ENCODE data around the gene SFTPB. TPM values are rescaled to one million over a fixed set of nuclear protein-coding genes. Genes with fewer than 3 reads are reported as not detected.
A peak's percentile ranks its signal among the peaks of the same experiment; 100 is the strongest.

SFTPB gene
- total and polyA plus RNA-seq, 2 donors, result 0.09 to 0.89 TPM

DNA sequence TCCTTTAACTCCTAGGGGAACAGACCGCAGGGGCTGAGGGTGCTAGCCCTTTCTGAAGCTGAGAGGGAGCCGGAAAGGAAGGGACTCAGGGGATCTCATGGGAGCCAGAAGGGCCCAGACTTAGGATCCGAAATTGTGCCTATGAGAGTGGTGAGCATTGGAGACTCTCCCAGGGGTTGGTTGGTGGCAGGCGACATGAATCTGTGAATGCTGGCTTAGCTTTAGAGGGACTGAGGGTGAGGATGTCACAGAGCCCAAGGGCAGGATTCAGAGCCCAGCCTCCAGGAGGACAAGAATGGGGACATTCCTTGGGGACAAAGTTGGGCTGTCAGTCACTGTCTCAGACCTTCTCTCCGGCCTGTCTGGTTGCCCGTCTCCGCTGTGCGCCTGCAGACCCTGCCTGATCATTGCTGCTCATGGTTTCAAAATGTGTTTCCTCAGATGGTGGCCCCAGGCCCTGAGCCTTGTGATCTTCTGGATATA lies 43.6 kb upstream of the SFTPB start:
- DNase-seq (ENCODE audit: low read depth in 6 of 9, low spot score in 9 of 9), result no peak
- Histone ChIP-seq H3K36me3 (ENCODE audit: control insufficient read depth in 2 of 2, insufficient read depth in 2 of 2, low read length in 1 of 2) (no peaks in the 10 kb centered on the region), H3K4me1 (ENCODE audit: control insufficient read depth in 2 of 2, insufficient read depth in 2 of 2, low read length in 2 of 2) (peaks cover 0 to 36% of the 10 kb centered on the region in 2 donors), H3K9me3 (ENCODE audit: control insufficient read depth in 2 of 2, insufficient read depth in 1 of 2, low read length in 1 of 2) (no peaks in the 10 kb centered on the region), H3K27me3 (ENCODE audit: control insufficient read depth in 2 of 2, insufficient read depth in 1 of 2, low read length in 1 of 2) (no peaks in the 10 kb centered on the region), H3K4me3 (ENCODE audit: low read length in 2 of 2) (no peak overlapping the region), H3K27ac (ENCODE audit: low read depth in 1 of 2, low read length in 1 of 2) (no peak overlapping the region)
- 97% methylated on average over 8 of the region's 8 CpGs for WGBS

DNA sequence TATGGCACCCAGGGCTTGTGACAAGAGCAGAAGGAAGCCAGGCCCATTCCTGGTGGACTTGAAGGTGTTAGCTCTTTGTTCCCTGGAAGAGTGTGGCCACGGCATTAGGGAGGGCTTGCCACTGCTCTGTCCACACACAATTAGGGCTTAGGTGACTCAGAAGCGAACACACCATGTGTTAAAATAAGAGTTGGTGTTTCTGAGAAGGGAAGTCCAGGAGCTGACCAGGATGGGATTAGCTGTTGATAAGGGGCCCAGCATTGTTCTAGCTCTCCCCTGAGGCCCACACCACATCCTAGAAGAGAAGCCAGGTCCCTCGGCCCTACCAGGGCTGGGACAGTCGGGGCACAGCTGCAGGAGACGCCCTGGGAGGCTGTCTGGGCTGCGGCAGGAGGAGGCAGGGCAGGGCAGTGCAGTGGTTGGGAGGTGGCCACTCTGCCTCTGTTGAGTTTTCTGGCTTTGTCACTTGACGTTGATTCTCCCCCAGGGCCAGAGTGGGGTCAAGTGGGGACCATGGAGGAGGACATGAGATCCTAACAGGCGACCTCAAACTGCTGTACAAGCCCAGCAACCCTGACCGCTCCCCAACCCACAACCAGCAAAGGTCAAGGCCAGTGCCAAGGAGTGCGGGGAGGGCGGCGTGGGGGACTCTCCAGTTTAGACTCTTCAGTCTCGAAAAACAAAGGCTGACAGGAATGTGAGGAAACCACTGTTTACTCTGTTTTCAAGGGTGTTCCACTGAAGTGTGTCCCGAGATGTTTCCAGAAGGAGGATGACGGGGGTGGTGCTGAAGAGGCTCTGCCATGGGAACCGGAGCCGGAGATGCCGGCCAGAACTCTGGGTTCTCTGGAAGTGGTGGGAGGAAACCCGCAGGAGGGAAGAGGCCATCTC lies 42.9 kb upstream of the SFTPB start:
- no peaks in the 10 kb centered on the region for H3K27me3 ChIP-seq (ENCODE audit: control insufficient read depth in 2 of 2, insufficient read depth in 1 of 2, low read length in 1 of 2)
- no peak for DNase-seq (ENCODE audit: low read depth in 6 of 9, low spot score in 9 of 9)
- H3K27ac ChIP-seq (ENCODE audit: low read depth in 1 of 2, low read length in 1 of 2), result no peak overlapping the region
- H3K4me1 ChIP-seq (ENCODE audit: control insufficient read depth in 2 of 2, insufficient read depth in 2 of 2, low read length in 2 of 2), result peaks cover 0 to 31% of the 10 kb centered on the region in 2 donors
- WGBS, result 92% methylated on average over 19 of the region's 19 CpGs
- H3K4me3 ChIP-seq (ENCODE audit: low read length in 2 of 2), result no peak overlapping the region
- H3K36me3 ChIP-seq (ENCODE audit: control insufficient read depth in 2 of 2, insufficient read depth in 2 of 2, low read length in 1 of 2), result no peaks in the 10 kb centered on the region
- no peaks in the 10 kb centered on the region for H3K9me3 ChIP-seq (ENCODE audit: control insufficient read depth in 2 of 2, insufficient read depth in 1 of 2, low read length in 1 of 2)

DNA sequence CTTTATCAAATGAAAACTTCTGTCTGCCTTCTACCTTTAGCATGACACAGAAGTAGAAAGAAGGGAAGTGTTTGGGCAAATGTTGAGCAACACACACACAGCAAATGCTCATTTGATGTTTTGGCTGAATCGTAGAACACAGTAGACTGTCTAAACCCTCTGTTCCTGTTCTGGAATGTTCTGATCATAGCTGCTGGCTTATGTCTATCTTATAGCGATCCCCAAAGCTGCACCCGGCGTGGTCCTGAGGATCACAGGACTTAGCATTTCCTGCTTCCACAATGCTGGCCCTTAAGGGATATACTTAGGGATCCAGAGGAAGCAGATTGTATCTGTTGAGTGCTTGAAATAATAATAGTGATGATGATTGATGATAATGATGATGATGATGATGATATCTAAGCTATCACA lies 41.4 kb upstream of the SFTPB start:
- Histone ChIP-seq H3K9me3 (ENCODE audit: control insufficient read depth in 2 of 2, insufficient read depth in 1 of 2, low read length in 1 of 2) (no peaks in the 10 kb centered on the region), H3K27me3 (ENCODE audit: control insufficient read depth in 2 of 2, insufficient read depth in 1 of 2, low read length in 1 of 2) (no peaks in the 10 kb centered on the region), H3K4me3 (ENCODE audit: low read length in 2 of 2) (no peak overlapping the region), H3K27ac (ENCODE audit: low read depth in 1 of 2, low read length in 1 of 2) (no peak overlapping the region), H3K4me1 (ENCODE audit: control insufficient read depth in 2 of 2, insufficient read depth in 2 of 2, low read length in 2 of 2) (peaks cover 0 to 32% of the 10 kb centered on the region in 2 donors), H3K36me3 (ENCODE audit: control insufficient read depth in 2 of 2, insufficient read depth in 2 of 2, low read length in 1 of 2) (no peaks in the 10 kb centered on the region)
- 69% methylated on average over 4 of the region's 4 CpGs for WGBS
- no peak for DNase-seq (ENCODE audit: low read depth in 6 of 9, low spot score in 9 of 9)

DNA sequence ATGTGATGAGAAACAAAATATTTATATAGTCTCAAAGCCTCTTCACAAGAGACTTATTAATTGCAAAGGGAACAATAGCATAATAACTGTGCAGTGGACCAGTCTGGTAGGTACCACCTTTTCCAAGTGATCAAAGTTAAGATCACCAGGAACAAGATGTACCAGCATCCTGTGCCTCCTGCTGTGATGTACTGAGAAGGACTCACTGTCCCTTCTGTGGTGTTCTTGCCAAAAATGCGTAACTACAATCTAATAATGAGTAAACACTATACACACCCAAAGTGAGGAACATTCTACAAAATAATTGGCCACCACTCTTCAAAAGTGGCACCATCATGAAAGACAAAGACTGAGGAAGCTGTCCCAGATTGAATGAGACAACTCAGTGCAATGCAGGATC lies 40.6 kb upstream of the SFTPB start:
- WGBS, result 92% methylated on average over 1 of the region's 1 CpG
- H3K4me1 ChIP-seq (ENCODE audit: control insufficient read depth in 2 of 2, insufficient read depth in 2 of 2, low read length in 2 of 2), result peaks cover 0 to 32% of the 10 kb centered on the region in 2 donors

DNA sequence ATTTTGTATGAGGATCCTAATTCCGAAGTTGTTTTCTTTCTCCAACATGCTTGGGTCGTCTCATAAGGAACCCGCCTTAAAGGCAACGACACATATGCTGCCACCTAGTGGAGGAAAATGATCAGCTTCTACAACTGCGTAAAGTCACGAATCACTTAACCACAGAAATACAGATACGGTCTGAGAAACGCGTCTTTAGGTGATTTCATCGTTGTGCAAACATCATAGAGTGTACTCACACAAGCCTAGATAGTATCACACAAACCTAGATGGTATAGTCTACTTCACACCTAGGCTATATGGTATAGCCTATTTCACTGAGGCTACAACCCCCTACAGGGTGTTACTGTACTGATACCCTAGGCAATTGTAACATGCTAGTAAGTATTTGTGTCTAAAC lies 39.3 kb upstream of the SFTPB start:
- H3K27ac ChIP-seq (ENCODE audit: low read depth in 1 of 2, low read length in 1 of 2), result no peak overlapping the region
- H3K36me3 ChIP-seq (ENCODE audit: control insufficient read depth in 2 of 2, insufficient read depth in 2 of 2, low read length in 1 of 2), result no peaks in the 10 kb centered on the region
- H3K4me1 ChIP-seq (ENCODE audit: control insufficient read depth in 2 of 2, insufficient read depth in 2 of 2, low read length in 2 of 2), result peaks cover 0 to 23% of the 10 kb centered on the region in 2 donors
- WGBS, result 3% methylated on average over 10 of the region's 10 CpGs
- no peak overlapping the region for H3K4me3 ChIP-seq (ENCODE audit: low read length in 2 of 2)
- no peaks in the 10 kb centered on the region for H3K9me3 ChIP-seq (ENCODE audit: control insufficient read depth in 2 of 2, insufficient read depth in 1 of 2, low read length in 1 of 2)
- no peaks in the 10 kb centered on the region for H3K27me3 ChIP-seq (ENCODE audit: control insufficient read depth in 2 of 2, insufficient read depth in 1 of 2, low read length in 1 of 2)
- peak; percentile 60 to 93 (median 87) for DNase-seq (ENCODE audit: low read depth in 6 of 9, low spot score in 9 of 9)

More for the DNA sequence above, 40.6 kb upstream of the SFTPB start:
- Histone ChIP-seq H3K4me3 (ENCODE audit: low read length in 2 of 2) (no peak overlapping the region), H3K27ac (ENCODE audit: low read depth in 1 of 2, low read length in 1 of 2) (no peak overlapping the region), H3K27me3 (ENCODE audit: control insufficient read depth in 2 of 2, insufficient read depth in 1 of 2, low read length in 1 of 2) (no peaks in the 10 kb centered on the region), H3K36me3 (ENCODE audit: control insufficient read depth in 2 of 2, insufficient read depth in 2 of 2, low read length in 1 of 2) (no peaks in the 10 kb centered on the region), H3K9me3 (ENCODE audit: control insufficient read depth in 2 of 2, insufficient read depth in 1 of 2, low read length in 1 of 2) (no peaks in the 10 kb centered on the region)
- DNase-seq (ENCODE audit: low read depth in 6 of 9, low spot score in 9 of 9), result no peak

DNA sequence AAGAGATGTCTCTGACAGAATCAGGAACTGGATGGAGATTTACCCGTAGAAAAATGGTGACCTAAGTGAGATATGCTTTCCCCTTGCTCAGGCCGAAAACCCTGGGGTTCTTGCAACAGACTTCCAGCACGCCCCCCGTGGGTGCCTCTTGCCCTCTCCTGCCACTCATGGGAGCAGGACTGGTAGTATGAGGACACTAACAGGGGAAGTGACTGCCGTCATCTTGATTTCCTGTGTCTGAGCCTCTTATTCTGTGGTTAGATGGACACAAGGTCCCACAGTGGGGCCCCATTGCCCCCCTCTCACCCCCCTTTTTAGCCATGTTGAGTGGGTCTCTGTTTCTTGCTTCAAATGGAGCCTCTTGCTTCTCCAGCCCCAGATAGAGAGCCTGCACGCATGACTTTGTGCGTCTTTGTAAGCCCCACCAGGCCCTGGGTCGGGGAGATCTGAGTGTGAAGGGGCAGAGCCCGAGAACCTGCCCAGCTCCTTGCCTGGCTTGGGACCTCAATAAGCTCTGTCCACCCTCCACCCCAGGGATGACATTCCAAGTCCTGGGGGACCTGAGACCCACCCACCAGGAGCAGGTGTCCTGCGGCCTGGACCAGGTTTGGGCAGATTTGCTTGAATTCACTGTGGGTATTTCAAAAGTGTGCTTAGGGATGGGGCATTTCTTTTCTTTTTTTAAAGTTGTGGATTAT lies 38.7 kb upstream of the SFTPB start:
- WGBS, result 90% methylated on average over 10 of the region's 10 CpGs
- H3K36me3 ChIP-seq (ENCODE audit: control insufficient read depth in 2 of 2, insufficient read depth in 2 of 2, low read length in 1 of 2), result no peaks in the 10 kb centered on the region
- H3K9me3 ChIP-seq (ENCODE audit: control insufficient read depth in 2 of 2, insufficient read depth in 1 of 2, low read length in 1 of 2), result no peaks in the 10 kb centered on the region
- H3K27ac ChIP-seq (ENCODE audit: low read depth in 1 of 2, low read length in 1 of 2), result no peak overlapping the region
- H3K4me3 ChIP-seq (ENCODE audit: low read length in 2 of 2), result no peak overlapping the region
- H3K27me3 ChIP-seq (ENCODE audit: control insufficient read depth in 2 of 2, insufficient read depth in 1 of 2, low read length in 1 of 2), result no peaks in the 10 kb centered on the region
- peaks cover 0 to 21% of the 10 kb centered on the region in 2 donors for H3K4me1 ChIP-seq (ENCODE audit: control insufficient read depth in 2 of 2, insufficient read depth in 2 of 2, low read length in 2 of 2)
- no peak for DNase-seq (ENCODE audit: low read depth in 6 of 9, low spot score in 9 of 9)

DNA sequence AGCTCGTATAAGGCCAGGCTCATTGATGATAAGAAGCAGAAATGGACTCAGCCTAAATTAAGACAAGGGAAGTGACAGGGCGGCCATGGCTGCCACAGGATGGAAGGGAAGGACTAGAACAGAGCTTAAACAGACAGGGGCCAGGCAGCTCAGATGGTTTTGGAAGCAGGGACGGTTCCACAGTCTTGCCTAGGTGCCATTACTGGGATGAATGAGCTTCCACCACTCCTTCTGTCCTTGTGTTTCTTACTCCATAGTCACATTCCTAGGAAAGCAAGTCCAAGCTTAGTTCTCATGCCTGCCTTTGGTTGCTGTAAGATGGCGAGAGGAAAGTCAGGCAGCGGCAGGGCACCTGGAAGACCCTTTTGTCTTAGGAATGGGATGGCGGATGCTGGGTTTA lies 38.1 kb upstream of the SFTPB start:
- WGBS, result 91% methylated on average over 6 of the region's 6 CpGs
- Histone ChIP-seq H3K27me3 (ENCODE audit: control insufficient read depth in 2 of 2, insufficient read depth in 1 of 2, low read length in 1 of 2) (no peaks in the 10 kb centered on the region), H3K4me3 (ENCODE audit: low read length in 2 of 2) (no peak overlapping the region), H3K36me3 (ENCODE audit: control insufficient read depth in 2 of 2, insufficient read depth in 2 of 2, low read length in 1 of 2) (no peaks in the 10 kb centered on the region), H3K4me1 (ENCODE audit: control insufficient read depth in 2 of 2, insufficient read depth in 2 of 2, low read length in 2 of 2) (peaks cover 0 to 21% of the 10 kb centered on the region in 2 donors), H3K27ac (ENCODE audit: low read depth in 1 of 2, low read length in 1 of 2) (peak overlapping the region in 1 of 2 donors; percentile 68), H3K9me3 (ENCODE audit: control insufficient read depth in 2 of 2, insufficient read depth in 1 of 2, low read length in 1 of 2) (no peaks in the 10 kb centered on the region)
- DNase-seq (ENCODE audit: low read depth in 6 of 9, low spot score in 9 of 9), result no peak

DNA sequence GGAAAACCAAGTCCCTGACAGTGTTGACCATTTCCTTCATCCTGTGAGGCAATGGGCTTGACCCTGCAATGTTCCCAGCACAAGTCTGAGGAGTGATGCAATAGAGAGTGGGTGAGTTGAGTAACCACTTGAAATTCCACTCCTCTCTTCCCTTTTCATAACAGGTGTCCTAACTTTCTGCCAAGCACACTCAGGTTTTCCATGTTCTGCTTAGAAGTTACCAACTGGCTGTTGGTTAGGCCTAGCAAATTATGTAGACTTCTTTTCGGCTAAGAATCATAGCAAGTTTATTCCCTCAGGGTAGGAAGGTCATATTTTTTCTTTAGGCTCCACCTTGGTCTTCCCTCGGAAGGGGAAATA lies 37.7 kb upstream of the SFTPB start:
- DNase-seq (ENCODE audit: low read depth in 6 of 9, low spot score in 9 of 9), result no peak
- no peaks in the 10 kb centered on the region for H3K27me3 ChIP-seq (ENCODE audit: control insufficient read depth in 2 of 2, insufficient read depth in 1 of 2, low read length in 1 of 2)
- no peak overlapping the region for H3K4me3 ChIP-seq (ENCODE audit: low read length in 2 of 2)
- WGBS, result 97% methylated on average over 2 of the region's 2 CpGs
- H3K36me3 ChIP-seq (ENCODE audit: control insufficient read depth in 2 of 2, insufficient read depth in 2 of 2, low read length in 1 of 2), result no peaks in the 10 kb centered on the region
- H3K9me3 ChIP-seq (ENCODE audit: control insufficient read depth in 2 of 2, insufficient read depth in 1 of 2, low read length in 1 of 2), result no peaks in the 10 kb centered on the region
- peaks cover 0 to 18% of the 10 kb centered on the region in 2 donors for H3K4me1 ChIP-seq (ENCODE audit: control insufficient read depth in 2 of 2, insufficient read depth in 2 of 2, low read length in 2 of 2)
- no peak overlapping the region for H3K27ac ChIP-seq (ENCODE audit: low read depth in 1 of 2, low read length in 1 of 2)

All from thymus (tissue), 11 donors.